K562 (cell line): Measurements from ENCODE around the gene KLHDC7A. TPM values are rescaled to one million over a fixed set of nuclear protein-coding genes. Genes with fewer than 3 reads are reported as not detected.

Experiments used
- ATAC-seq: fragments of 200-7000 bp; cut with Tn5 transposase; 3 replicates; pipeline ENCODE4 v1.9.1; 2020; ENCODE audit warnings: moderate library complexity
- BruUV-seq: library from RNA; stranded (reverse); fragments of 400-500 nt; replicated peaks from 2 replicates; lab custom pipeline; 2021; lab: Mats Ljungman, UMichigan
- CTCF ChIA-PET: fragments of 300-600 bp; formaldehyde crosslinking; extraction: SDS; loops from one replicate; lab custom pipeline; 2021; ENCODE audit warnings: low intra/inter-chr PET ratio; lab: Yijun Ruan, JAX
- POLR2A ChIA-PET: fragments of 300-600, 350-650 bp; sonication (Branson Sonifier 250); formaldehyde crosslinking; extraction: SDS; loops from one replicate; lab custom pipeline; 2021; ENCODE audit warnings: antibody characterized with exemption, inconsistent platforms; lab: Yijun Ruan, JAX
- DNase-seq, 4 experiments: peaks; one replicate each; pipeline versions ENCODE4 v3.0.0 to v3.0.0-alpha.2; 2011 to 2018; ENCODE audit warnings: low spot score in 3 of 4, mixed read lengths in 3 of 4; ENCODE audit errors: extremely low read depth in 1 of 4
- FAIRE-seq: peaks from 2 replicates; lab custom pipeline; 2011; peaks lifted over from hg19 to GRCh38; lab: Jason Lieb, UNC
- H2AFZ ChIP-seq: 2 replicates; pipeline ENCODE4 v1.6.0; 2011; ENCODE audit warnings: low read depth, low read length, control low read depth, inconsistent platforms
- H3K27ac ChIP-seq: fragments of 200-600 bp; 3 replicates; pipeline ENCODE4 v1.8.0; 2011; ENCODE audit warnings: low read depth, mild to moderate bottlenecking, control low read depth, inconsistent platforms, low read length, moderate library complexity, mixed read lengths; ENCODE audit errors: extremely low read depth
- H3K27me3 ChIP-seq, 2 experiments: fragments of 300-600 bp in 1 of 2; 2 replicates in 1 of 2; 3 replicates in 1 of 2; pipeline versions ENCODE4 v1.6.0 to v1.8.0; 2011; ENCODE audit warnings: inconsistent platforms in 2 of 2, low read length in 2 of 2, mild to moderate bottlenecking in 1 of 2, mixed read lengths in 1 of 2, moderate library complexity in 1 of 2; ENCODE audit not compliant: control insufficient read depth in 2 of 2, insufficient read depth in 2 of 2
- H3K36me3 ChIP-seq: fragments of 300-600 bp; 3 replicates; pipeline ENCODE4 v1.8.0; 2011; ENCODE audit warnings: mild to moderate bottlenecking, low read length, inconsistent platforms; ENCODE audit not compliant: control insufficient read depth, insufficient read depth
- H3K4me1 ChIP-seq, 2 experiments: fragments of 200-600 bp in 1 of 2; replicated peaks in 1 of 2; 2 replicates in 1 of 2; 3 replicates in 1 of 2; pipeline versions ENCODE4 v1.5.1 to v1.8.0; 2011; ENCODE audit warnings: inconsistent platforms in 2 of 2, low read length in 2 of 2, mild to moderate bottlenecking in 1 of 2, mixed read lengths in 1 of 2, moderate library complexity in 1 of 2; ENCODE audit not compliant: control insufficient read depth in 2 of 2, insufficient read depth in 2 of 2
- H3K4me2 ChIP-seq: 2 replicates; pipeline ENCODE4 v1.6.1; 2011; ENCODE audit warnings: low read length, control low read depth, inconsistent platforms, mixed read lengths; ENCODE audit not compliant: insufficient read depth
- H3K4me3 ChIP-seq: fragments of 200-600 bp; sonication (generic), shearing (Covaris generic); 2 replicates; pipeline ENCODE4 v1.5.1; 2016; ENCODE audit warnings: control low read depth, inconsistent platforms
- H3K79me2 ChIP-seq: fragments of 200-600 bp; 3 replicates; pipeline ENCODE4 v1.8.0; 2011; ENCODE audit warnings: low read length, inconsistent platforms; ENCODE audit not compliant: control insufficient read depth, insufficient read depth
- H3K9ac ChIP-seq, 2 experiments: 2 replicates each; pipeline versions ENCODE4 v1.6.0 to v1.6.1; 2011; ENCODE audit warnings: low read depth in 2 of 2, low read length in 2 of 2, control low read depth in 1 of 2, inconsistent platforms in 1 of 2, mild to moderate bottlenecking in 1 of 2, mixed read lengths in 1 of 2; ENCODE audit not compliant: insufficient read depth in 1 of 2
- H3K9me1 ChIP-seq: one replicate; pipeline ENCODE4 v1.6.0; 2011; ENCODE audit warnings: inconsistent platforms, mild to moderate bottlenecking, low read length, moderate library complexity; ENCODE audit not compliant: control insufficient read depth, insufficient read depth
- H3K9me3 ChIP-seq: replicated peaks from 2 replicates; pipeline ENCODE4 v1.5.1; 2011; ENCODE audit warnings: low read depth, low read length, inconsistent platforms; ENCODE audit not compliant: control insufficient read depth, insufficient read depth
- H4K20me1 ChIP-seq: replicated peaks from 2 replicates; pipeline ENCODE4 v1.6.1; 2011; ENCODE audit warnings: low read length, inconsistent platforms, mixed read lengths; ENCODE audit not compliant: control insufficient read depth, insufficient read depth
- CHD2 ChIP-seq: IDR thresholded peaks from 2 replicates; pipeline ENCODE4 v1.6.1; 2011; ENCODE audit warnings: low read depth, low read length
- FIP1L1 ChIP-seq: fragments of 200-400 bp; formaldehyde crosslinking; IDR thresholded peaks from 2 replicates; pipeline ENCODE4 v1.6.1; 2018; ENCODE audit warnings: mild to moderate bottlenecking, low read depth, low read length; ENCODE audit not compliant: poor library complexity, severe bottlenecking
- FOXP4 ChIP-seq: sonication (generic); formaldehyde crosslinking; IDR thresholded peaks from 2 replicates; pipeline ENCODE4 v1.8.0; 2022; ENCODE audit warnings: mild to moderate bottlenecking, missing genetic modification reagents, borderline replicate concordance
- HMBOX1 ChIP-seq: sonication (generic); IDR thresholded peaks from 2 replicates; pipeline ENCODE4 v1.6.1; 2016
- KLF13 ChIP-seq: fragments of 450-650 bp; IDR thresholded peaks from 2 replicates; pipeline ENCODE4 v1.6.1; 2016; ENCODE audit warnings: missing genetic modification characterization, low read depth, mild to moderate bottlenecking, missing compliant biosample characterization, moderate library complexity, borderline replicate concordance
- MTF1 ChIP-seq: fragments of 250-450 bp; sonication (Bioruptor Pico); IDR thresholded peaks from 2 replicates; pipeline ENCODE4 v1.9.0; 2021; ENCODE audit warnings: moderate library complexity, mild to moderate bottlenecking, inconsistent platforms, borderline replicate concordance
- NFIC ChIP-seq: fragments of 450-650 bp; IDR thresholded peaks from 2 replicates; pipeline ENCODE4 v1.6.1; 2017; ENCODE audit warnings: mild to moderate bottlenecking, inconsistent platforms
- ZBTB1 ChIP-seq: sonication (generic); formaldehyde crosslinking; IDR thresholded peaks from 2 replicates; pipeline ENCODE4 v1.8.1; 2023; ENCODE audit warnings: missing genetic modification reagents, low read depth, mild to moderate bottlenecking, borderline replicate concordance
- ZFP36 ChIP-seq: fragments of 150-350 bp; IDR thresholded peaks from 2 replicates; pipeline ENCODE4 v1.6.1; 2018; ENCODE audit warnings: low read length, low read depth; ENCODE audit not compliant: partially characterized antibody
- ZNF24 ChIP-seq: fragments of 450-650 bp; IDR thresholded peaks from 2 replicates; pipeline ENCODE4 v1.6.1; 2016
- ZNF316 ChIP-seq: fragments of 450-650 bp; IDR thresholded peaks from 2 replicates; pipeline ENCODE4 v1.6.1; 2016
- ZNF707 ChIP-seq: fragments of 250-450 bp; sonication (Bioruptor Pico); conservative IDR thresholded peaks from 2 replicates; pipeline ENCODE4 v1.8.0; 2022; ENCODE audit warnings: inconsistent platforms, mild to moderate bottlenecking, moderate library complexity
- WGBS: fragments of 100-300 bp; shearing (Covaris generic); methylation state at CpG from one replicate; pipeline ENCODE4 v1.1.6; 2016; ENCODE audit warnings: low coverage, mixed read lengths; ENCODE audit not compliant: insufficient coverage; ENCODE audit errors: missing lambda C conversion rate; 5-methylcytosine and 5-hydroxymethylcytosine counted together
- in situ Hi-C: fragments of 300-500 bp; cut with MboI; formaldehyde crosslinking; loops from 4 replicates; pipeline ENCODE4 v1.15.0; 2018; ENCODE audit warnings: inconsistent platforms, mixed read lengths
- intact Hi-C: fragments of 100-400 bp; cut with micrococcal nuclease; formaldehyde crosslinking; loops from 2 replicates; pipeline ENCODE4 v1.14.2; 2022
- polyA plus RNA-seq, 8 experiments: library from polyadenylated mRNA; depleted of rRNA in 4 of 8; stranded (reverse) in 5 of 8; unstranded in 3 of 8; fragments of >200 nt; fragmentation: Nextera tagmentation in 2 of 8; fragmentation: Illumina TruSeq in 1 of 8; extraction: Ambion mirVana in 2 of 8; extraction: Trizol in 1 of 8; gene quantifications; 2 replicates each; pipeline versions ENCODE4 v1.2.1 to v1.2.3, GENCODE V29; 2011 to 2014; ENCODE audit warnings: inconsistent platforms in 1 of 8, missing spikeins in 1 of 8
- total RNA-seq, 7 experiments: library from RNA; depleted of rRNA in 6 of 7; stranded (reverse); fragments of >200 nt in 6 of 7; fragmentation: Illumina TruSeq in 2 of 7; extraction: Trizol in 2 of 7; gene quantifications; 2 replicates each; pipeline versions ENCODE4 v1.2.1 to v1.2.3, GENCODE V29; 2011 to 2021; ENCODE audit warnings: low replicate concordance in 1 of 7

The KLHDC7A gene
- total and polyA plus RNA-seq, 9 of the 15 experiments (the other 6 are each of a cell fraction or from before 2014, with no cell fraction given), result 0.01 to 0.02 (median 0.01) TPM; not detected in 6

- TF ChIP-seq MTF1 (CRISPR knock-in tag) (no peak), ZNF707 (no peak), NFIC (peak; percentile 30; the same call in 1 of the 2 replicates), KLF13 (tag) (no peak), ZNF24 (no peak), FIP1L1 (no peak)
Measured at GRCh38 chr1:18501833-18502232, 21.1 kb downstream of the KLHDC7A start (continued).

GRCh38 chr1:18504609-18505008, 23.9 kb downstream of the KLHDC7A start:
- no TSS peak for BruUV-seq
- Histone ChIP-seq H3K79me2 (no peaks in the 10 kb centered on the region), H3K4me1 (no peaks in the 10 kb centered on the region), H3K4me2 (no peak overlapping the region), H3K9me3 (no peaks in the 10 kb centered on the region), H3K27ac (no peak overlapping the region), H3K27me3 (no peaks in the 10 kb centered on the region), H4K20me1 (no peaks in the 10 kb centered on the region), H3K36me3 (no peaks in the 10 kb centered on the region), H2AFZ (no peak overlapping the region), H3K9ac (no peak overlapping the region), H3K4me3 (no peak overlapping the region), H3K9me1 (no peaks in the 10 kb centered on the region)
- POLR2A ChIA-PET, result no interaction called here
- FAIRE-seq (no peak), DNase-seq (no peak), ATAC-seq (no peak)
- in situ Hi-C loops, result no loop called here
- WGBS, result 0% methylated on average over 3 of the region's 3 CpGs
- intact Hi-C loops, result no loop called here
- no peak for TF ChIP-seq HMBOX1
- no peak for TF ChIP-seq CHD2
- TF ChIP-seq FOXP4, result no peak
- no peak for TF ChIP-seq ZBTB1 (CRISPR knock-in tag)
- TF ChIP-seq ZFP36, result peak; percentile 10
- peak; percentile 52 for TF ChIP-seq ZNF316
- CTCF ChIA-PET, result no interaction called here
